Breast epithelium (tissue), 4 donors: ENCODE data around the gene SLC12A7. TPM values are rescaled to one million over a fixed set of nuclear protein-coding genes. Genes with fewer than 3 reads are reported as not detected.

ENCODE experiments used
- DNase-seq, 2 donors: peaks; one replicate each; pipeline ENCODE4 v3.0.0-alpha.2; 2019; ENCODE audit warnings: low spot score in 2 of 2
- H3K27ac ChIP-seq, 2 donors: fragments of 200-600 bp; sonication (generic) in 1 of 2; one replicate each; pipeline ENCODE4 v1.5.1; 2016 to 2019; ENCODE audit warnings: mild to moderate bottlenecking in 1 of 2
- H3K27me3 ChIP-seq, 2 donors: fragments of 200-600 bp; sonication (generic) in 1 of 2; one replicate each; pipeline versions ENCODE4 v1.5.1 to v1.6.0; 2017 to 2019; ENCODE audit warnings: control low read depth in 1 of 2, mild to moderate bottlenecking in 1 of 2
- H3K36me3 ChIP-seq: fragments of 200-600 bp; one replicate; pipeline ENCODE4 v1.5.1; 2019
- H3K4me1 ChIP-seq, 2 donors: fragments of 200-600 bp; sonication (generic); one replicate each; pipeline ENCODE4 v1.5.1; 2016 to 2019; ENCODE audit warnings: control low read depth in 1 of 2
- H3K4me3 ChIP-seq, 3 donors: fragments of 200-600 bp; sonication (generic); 1 replicate in 2 of 3; 2 replicates in 1 of 3; pipeline ENCODE4 v1.5.1; 2016 to 2019; ENCODE audit warnings: mild to moderate bottlenecking in 3 of 3, moderate library complexity in 2 of 3
- H3K9me3 ChIP-seq, 2 donors: fragments of 200-600 bp; sonication (generic) in 1 of 2; one replicate each; pipeline ENCODE4 v1.5.1; 2016 to 2019; ENCODE audit warnings: control low read depth in 1 of 2
- CTCF ChIP-seq, 3 donors: fragments of 450-650 bp; IDR thresholded peaks; one replicate each; pipeline ENCODE4 v1.5.1; 2016 to 2017; ENCODE audit warnings: antibody characterized with exemption in 3 of 3, mild to moderate bottlenecking in 3 of 3, moderate library complexity in 3 of 3
- POLR2A ChIP-seq: fragments of 450-650 bp; IDR thresholded peaks from one replicate; pipeline ENCODE4 v1.6.1; 2016; ENCODE audit warnings: antibody characterized with exemption, mild to moderate bottlenecking, moderate library complexity
- POLR2AphosphoS5 ChIP-seq, 3 donors: sonication (generic); formaldehyde crosslinking; IDR thresholded peaks; one replicate each; pipeline ENCODE4 v1.6.1; 2017; ENCODE audit warnings: antibody characterized with exemption in 3 of 3
- intact Hi-C: fragments of 100-400 bp; cut with DNase I; formaldehyde crosslinking; loops from one replicate; pipeline ENCODE4 v1.15.1; 2023; ENCODE audit warnings: low total_unique reads
- total RNA-seq, 3 donors: library from RNA; depleted of rRNA; stranded (reverse); fragments of >200 nt; gene quantifications; one replicate each; pipeline ENCODE4 v1.1.0, GENCODE V29; 2016

Gene SLC12A7
- total RNA-seq, 3 donors from 2014 or later: 21.4 to 31.5 (median 25.0) TPM

GRCh38 chr5:1138445-1139245, 26.8 kb upstream of the SLC12A7 start:
- no peak for DNase-seq
- Histone ChIP-seq H3K36me3 (no peaks in the 10 kb centered on the region), H3K9me3 (no peaks in the 10 kb centered on the region), H3K4me1 (peaks cover 0 to 4% of the 10 kb centered on the region in 2 donors), H3K27ac (peak overlapping the region in 1 of 2 donors; percentile 60), H3K4me3 (no peak overlapping the region), H3K27me3 (no peaks in the 10 kb centered on the region)
- no peak for TF ChIP-seq POLR2AphosphoS5 (IDR thresholded peaks at IDR 0.05)
- no peak for TF ChIP-seq POLR2A
- TF ChIP-seq CTCF (IDR thresholded peaks at IDR 0.05): no peak
- intact Hi-C loops: no loop called here

- no peaks in the 10 kb centered on the region for H3K9me3 ChIP-seq
- peaks cover 0 to 4% of the 10 kb centered on the region in 2 donors for H3K4me1 ChIP-seq
- DNase-seq: peak; percentile 36 to 62
- no peak for TF ChIP-seq CTCF (IDR thresholded peaks at IDR 0.05)
- no peak for TF ChIP-seq POLR2A
- TF ChIP-seq POLR2AphosphoS5 (IDR thresholded peaks at IDR 0.05): no peak
- intact Hi-C loops: no loop called here
- H3K27ac ChIP-seq: peak overlapping the region; percentile 52 to 55
- peak overlapping the region in 2 of 3 donors; percentile 7 to 40 for H3K4me3 ChIP-seq
- no peaks in the 10 kb centered on the region for H3K27me3 ChIP-seq
- H3K36me3 ChIP-seq: no peaks in the 10 kb centered on the region
These were observed 25.9 kb upstream of the SLC12A7 start for GRCh38 chr5:1137567-1138444.

- Histone ChIP-seq H3K9me3 (no peaks in the 10 kb centered on the region), H3K4me3 (no peak overlapping the region), H3K27me3 (no peaks in the 10 kb centered on the region), H3K4me1 (peaks cover 0 to 4% of the 10 kb centered on the region in 2 donors), H3K36me3 (no peaks in the 10 kb centered on the region), H3K27ac (no peak overlapping the region)
- TF ChIP-seq CTCF (IDR thresholded peaks at IDR 0.05) (no peak), POLR2AphosphoS5 (IDR thresholded peaks at IDR 0.05) (no peak), POLR2A (no peak)
- intact Hi-C loops: no loop called here
- no peak for DNase-seq
These were observed 25.0 kb upstream of the SLC12A7 start for GRCh38 chr5:1136814-1137213.

GRCh38 chr5:1135696-1136525, 24.0 kb upstream of the SLC12A7 start:
- intact Hi-C loops: no loop called here

More at GRCh38 chr5:1135696-1136525, 24.0 kb upstream of the SLC12A7 start:
- Histone ChIP-seq H3K4me1 (peaks cover 4 to 5% of the 10 kb centered on the region in 2 donors), H3K27me3 (no peaks in the 10 kb centered on the region), H3K36me3 (no peaks in the 10 kb centered on the region), H3K27ac (no peak overlapping the region), H3K9me3 (no peaks in the 10 kb centered on the region), H3K4me3 (no peak overlapping the region)
- no peak for TF ChIP-seq CTCF (IDR thresholded peaks at IDR 0.05)
- no peak for TF ChIP-seq POLR2AphosphoS5 (IDR thresholded peaks at IDR 0.05)
- TF ChIP-seq POLR2A: no peak
- no peak for DNase-seq
